Fibroblast of lung (primary cell): Measurements from ENCODE around the gene CEP41. TPM values are rescaled to one million over a fixed set of nuclear protein-coding genes. Genes with fewer than 3 reads are reported as not detected.

Source experiments
- DNase-seq, 2 donors: peaks; one replicate each; pipeline versions ENCODE4 v3.0.0 to v3.0.0-alpha.2; 2010; ENCODE audit warnings: low read depth in 2 of 2
- H2AFZ ChIP-seq: 2 replicates; pipeline ENCODE4 v1.5.1; 2012; ENCODE audit warnings: low read length, control low read depth, inconsistent platforms
- H3K27ac ChIP-seq: 2 replicates; pipeline ENCODE4 v1.5.1; 2011; ENCODE audit warnings: low read length, control low read depth; ENCODE audit not compliant: insufficient read depth
- H3K27me3 ChIP-seq: 2 replicates; pipeline ENCODE4 v1.5.1; 2011; ENCODE audit warnings: mild to moderate bottlenecking, low read length; ENCODE audit not compliant: control insufficient read depth, insufficient read depth
- H3K36me3 ChIP-seq: 2 replicates; pipeline ENCODE4 v1.5.1; 2011; ENCODE audit warnings: low read length; ENCODE audit not compliant: control insufficient read depth, insufficient read depth
- H3K4me1 ChIP-seq: 2 replicates; pipeline ENCODE4 v1.5.1; 2011; ENCODE audit warnings: low read length; ENCODE audit not compliant: control insufficient read depth, insufficient read depth; ENCODE audit errors: extremely low read depth
- H3K4me2 ChIP-seq: 2 replicates; pipeline ENCODE4 v1.5.1; 2011; ENCODE audit warnings: low read length, control low read depth; ENCODE audit not compliant: insufficient read depth; ENCODE audit errors: extremely low read depth
- H3K4me3 ChIP-seq, 4 experiments: fragments of 200-600 bp in 1 of 4; sonication (generic) in 1 of 4; replicated peaks in 1 of 4; 2 replicates each; pipeline ENCODE4 v1.5.1; 2011 to 2016; ENCODE audit warnings: low read length in 4 of 4, low read depth in 3 of 4, mild to moderate bottlenecking in 3 of 4, control low read depth in 2 of 4, inconsistent platforms in 1 of 4, mixed read lengths in 1 of 4; ENCODE audit not compliant: insufficient read depth in 1 of 4; ENCODE audit errors: control extremely low read depth in 1 of 4
- H3K79me2 ChIP-seq: 2 replicates; pipeline ENCODE4 v1.5.1; 2012; ENCODE audit warnings: mild to moderate bottlenecking, low read length, inconsistent platforms; ENCODE audit not compliant: control insufficient read depth, insufficient read depth
- H3K9ac ChIP-seq: 2 replicates; pipeline ENCODE4 v1.5.1; 2011; ENCODE audit warnings: mild to moderate bottlenecking, low read length, control low read depth; ENCODE audit not compliant: insufficient read depth
- H3K9me3 ChIP-seq: 2 replicates; pipeline ENCODE4 v1.5.1; 2012; ENCODE audit warnings: low read depth, low read length; ENCODE audit not compliant: control insufficient read depth, insufficient read depth
- H4K20me1 ChIP-seq: 2 replicates; pipeline ENCODE4 v1.5.1; 2011; ENCODE audit warnings: low read length; ENCODE audit not compliant: control insufficient read depth, insufficient read depth; ENCODE audit errors: extremely low read depth
- CTCF ChIP-seq, 2 donors: IDR thresholded peaks in 1 of 2; conservative IDR thresholded peaks in 1 of 2; 1 replicate in 1 of 2; 2 replicates in 1 of 2; pipeline ENCODE4 v1.5.1; 2011 to 2012; ENCODE audit warnings: low read length in 2 of 2, control low read depth in 1 of 2, inconsistent platforms in 1 of 2, low read depth in 1 of 2, mild to moderate bottlenecking in 1 of 2
- EZH2 ChIP-seq: IDR thresholded peaks from 2 replicates; pipeline ENCODE4 v1.5.1; 2012; ENCODE audit warnings: low read length, control low read depth, mild to moderate bottlenecking; ENCODE audit errors: missing control alignments
- polyA plus RNA-seq, 2 donors: library from polyadenylated mRNA; depleted of rRNA in 1 of 2; stranded (reverse) in 1 of 2; unstranded in 1 of 2; fragments of >200 nt; gene quantifications; 2 replicates each; pipeline ENCODE4 v1.2.1, GENCODE V29; 2011 to 2012; ENCODE audit warnings: missing spikeins in 1 of 2
- total RNA-seq: library from RNA; depleted of rRNA; stranded (reverse); fragments of >200 nt; gene quantifications from 2 replicates; pipeline ENCODE4 v1.2.1, GENCODE V29; 2014

The CEP41 gene
- total and polyA plus RNA-seq, 2 donors (not counting 1 experiment from before 2014, with no cell fraction given) = 8.3 to 24.5 TPM

GRCh38 chr7:130351791-130352090 lies 89.1 kb downstream of the CEP41 start:
- peak overlapping the region; percentile 79 for H3K27ac ChIP-seq
- H3K79me2 ChIP-seq = no peaks in the 10 kb centered on the region
- no peaks in the 10 kb centered on the region for H3K27me3 ChIP-seq
- H3K4me1 ChIP-seq = peaks cover 40% of the 10 kb centered on the region
- H4K20me1 ChIP-seq = no peaks in the 10 kb centered on the region
- H3K4me3 ChIP-seq = no peak overlapping the region
- TF ChIP-seq CTCF (conservative IDR thresholded peaks at IDR 0.05 in 1 of 2, IDR thresholded peaks at IDR 0.05 in 1 of 2; ENCODE audit: low read depth in 1 of 2, low read length in 2 of 2) (no peak), EZH2 (no peak)
- no peak overlapping the region for H3K4me2 ChIP-seq
- H2AFZ ChIP-seq = peak overlapping the region; percentile 1
- no peaks in the 10 kb centered on the region for H3K9me3 ChIP-seq
- H3K36me3 ChIP-seq = no peaks in the 10 kb centered on the region
- no peak for DNase-seq
- H3K9ac ChIP-seq = no peak overlapping the region

- peak overlapping the region; percentile 79 for H3K27ac ChIP-seq
- no peaks in the 10 kb centered on the region for H3K27me3 ChIP-seq
- peak overlapping the region; percentile 32 for H3K9ac ChIP-seq
- no peak overlapping the region for H3K4me3 ChIP-seq
- H4K20me1 ChIP-seq = no peaks in the 10 kb centered on the region
- H3K36me3 ChIP-seq = no peaks in the 10 kb centered on the region
- no peak overlapping the region for H3K4me2 ChIP-seq
- H3K79me2 ChIP-seq = no peaks in the 10 kb centered on the region
- peak in 1 of 2 donors; percentile 68 for DNase-seq
- no peak for TF ChIP-seq CTCF (conservative IDR thresholded peaks at IDR 0.05 in 1 of 2, IDR thresholded peaks at IDR 0.05 in 1 of 2; ENCODE audit: low read depth in 1 of 2, low read length in 2 of 2)
- TF ChIP-seq EZH2 = no peak
- no peaks in the 10 kb centered on the region for H3K9me3 ChIP-seq
- peak overlapping the region; percentile 24 for H2AFZ ChIP-seq
- peaks cover 36% of the 10 kb centered on the region for H3K4me1 ChIP-seq
These were observed 89.6 kb downstream of the CEP41 start for GRCh38 chr7:130350945-130351790.

GRCh38 chr7:130349911-130350782 lies 90.7 kb downstream of the CEP41 start:
- no peak for TF ChIP-seq EZH2
- no peak for TF ChIP-seq CTCF (conservative IDR thresholded peaks at IDR 0.05 in 1 of 2, IDR thresholded peaks at IDR 0.05 in 1 of 2; ENCODE audit: low read depth in 1 of 2, low read length in 2 of 2)
- H3K4me3 ChIP-seq = no peak overlapping the region
- peak in 1 of 2 donors; percentile 39 for DNase-seq
- no peak overlapping the region for H3K4me2 ChIP-seq
- H3K27ac ChIP-seq = peak overlapping the region; percentile 79
- peaks cover 30% of the 10 kb centered on the region for H3K4me1 ChIP-seq
- H3K9me3 ChIP-seq = no peaks in the 10 kb centered on the region
- H4K20me1 ChIP-seq = no peaks in the 10 kb centered on the region
- no peaks in the 10 kb centered on the region for H3K27me3 ChIP-seq
- H3K79me2 ChIP-seq = no peaks in the 10 kb centered on the region
- no peaks in the 10 kb centered on the region for H3K36me3 ChIP-seq
- H3K9ac ChIP-seq = peak overlapping the region; percentile 32
- peak overlapping the region; percentile 6 for H2AFZ ChIP-seq
